ENCODE data around the gene RIC8B.

DNA sequence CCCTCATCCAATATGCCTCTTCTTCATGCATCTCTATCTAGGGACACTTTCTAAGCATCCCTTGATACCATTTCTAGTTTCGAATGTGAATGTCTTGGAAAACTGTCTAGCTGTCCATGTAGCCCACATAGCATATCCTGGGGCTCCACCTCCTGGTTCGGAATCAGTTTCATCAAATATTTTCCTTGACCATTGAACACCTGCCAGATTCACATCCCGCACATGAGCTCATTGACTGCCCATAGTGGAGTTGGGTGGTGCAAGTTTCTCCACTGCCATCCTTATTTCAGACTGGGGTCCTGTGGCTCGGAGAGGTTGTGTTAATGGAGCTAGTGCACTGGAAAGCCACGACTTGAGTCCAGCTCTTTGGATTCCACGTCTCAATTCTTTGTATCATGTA lies 122.6 kb downstream of the RIC8B start:
- TF ChIP-seq EZH2 (IDR thresholded peaks at IDR 0.05; ENCODE audit: borderline replicate concordance, low read length): no peak
- no peak for TF ChIP-seq CTCF (IDR thresholded peaks at IDR 0.05; ENCODE audit: low read length)
